Measurements from ENCODE around the gene SBSN. TPM values are rescaled to one million over a fixed set of nuclear protein-coding genes. Genes with fewer than 3 reads are reported as not detected.

SBSN gene
- total RNA-seq, 2 experiments from 2014 or later: not detected

DNA sequence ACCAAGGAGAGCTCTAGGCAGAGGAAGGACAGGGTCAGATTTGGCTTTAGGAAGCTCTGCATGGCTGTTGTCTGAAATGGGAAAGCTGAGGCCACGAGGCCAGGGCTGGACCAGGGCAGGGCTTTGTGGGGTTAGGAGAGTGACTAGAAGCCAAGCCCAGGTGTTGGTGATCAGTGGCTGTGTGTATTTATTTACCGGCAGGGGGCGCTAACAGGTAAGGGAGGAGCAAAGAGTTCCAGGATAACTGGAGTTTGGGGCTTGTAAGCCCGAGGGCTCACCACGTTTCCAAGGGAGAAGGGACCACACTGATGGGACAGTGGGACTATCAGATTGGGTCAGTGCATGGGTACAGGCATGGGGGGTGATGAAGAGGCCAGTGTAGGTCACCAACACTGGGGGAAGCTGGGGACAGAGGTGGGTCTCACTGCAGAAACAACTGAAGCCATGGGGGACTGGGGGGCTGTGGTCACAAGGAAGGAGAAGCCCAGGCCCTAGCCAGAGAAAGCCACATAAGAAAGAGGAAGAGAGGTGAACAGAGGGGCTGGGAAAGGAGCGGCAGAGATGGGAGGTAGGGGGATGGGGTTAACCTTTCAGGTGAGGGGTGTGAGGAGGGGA, 21.2 kb upstream of the SBSN start:
- POLR2A ChIA-PET: no interaction called here
- no peaks in the 10 kb centered on the region for H3K9me2 ChIP-seq (ENCODE audit: insufficient read depth, low read length)
- no peak overlapping the region for H3K4me3 ChIP-seq (ENCODE audit: low read depth, low read length, poor library complexity, severe bottlenecking)
- no peaks in the 10 kb centered on the region for H4K20me1 ChIP-seq (ENCODE audit: insufficient read depth, low read length)
- H3K27ac ChIP-seq (ENCODE audit: low read depth, low read length, poor library complexity, severe bottlenecking): no peak overlapping the region
- no peaks in the 10 kb centered on the region for H3K9me3 ChIP-seq (ENCODE audit: low read length)
- TF ChIP-seq, protein P1, sequence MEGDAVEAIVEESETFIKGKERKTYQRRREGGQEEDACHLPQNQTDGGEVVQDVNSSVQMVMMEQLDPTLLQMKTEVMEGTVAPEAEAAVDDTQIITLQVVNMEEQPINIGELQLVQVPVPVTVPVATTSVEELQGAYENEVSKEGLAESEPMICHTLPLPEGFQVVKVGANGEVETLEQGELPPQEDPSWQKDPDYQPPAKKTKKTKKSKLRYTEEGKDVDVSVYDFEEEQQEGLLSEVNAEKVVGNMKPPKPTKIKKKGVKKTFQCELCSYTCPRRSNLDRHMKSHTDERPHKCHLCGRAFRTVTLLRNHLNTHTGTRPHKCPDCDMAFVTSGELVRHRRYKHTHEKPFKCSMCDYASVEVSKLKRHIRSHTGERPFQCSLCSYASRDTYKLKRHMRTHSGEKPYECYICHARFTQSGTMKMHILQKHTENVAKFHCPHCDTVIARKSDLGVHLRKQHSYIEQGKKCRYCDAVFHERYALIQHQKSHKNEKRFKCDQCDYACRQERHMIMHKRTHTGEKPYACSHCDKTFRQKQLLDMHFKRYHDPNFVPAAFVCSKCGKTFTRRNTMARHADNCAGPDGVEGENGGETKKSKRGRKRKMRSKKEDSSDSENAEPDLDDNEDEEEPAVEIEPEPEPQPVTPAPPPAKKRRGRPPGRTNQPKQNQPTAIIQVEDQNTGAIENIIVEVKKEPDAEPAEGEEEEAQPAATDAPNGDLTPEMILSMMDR (conservative IDR thresholded peaks at IDR 0.05; ENCODE audit: low read length): peak; percentile 90
- TF ChIP-seq EZH2phosphoT487 (IDR thresholded peaks at IDR 0.05; ENCODE audit: borderline replicate concordance, low read depth, low read length): no peak
- intact Hi-C loops (cut with micrococcal nuclease; ENCODE audit: unreplicated experiment): loop anchor here (1.0 to 5.0 kb wide), 3 partner anchors 43 to 143 kb away; partner anchors contain the start of gene COX6B1
- CTCF ChIA-PET (ENCODE audit: unreplicated experiment): no interaction called here
- H3K79me2 ChIP-seq (ENCODE audit: insufficient read depth, low read depth, low read length): peaks cover 13% of the 10 kb centered on the region; the same call in 1 of the 2 replicates
- BruUV-seq (replicated peaks): no TSS peak
- H3K4me2 ChIP-seq (ENCODE audit: low read length): no peak overlapping the region
- peak; percentile 82 for DNase-seq (ENCODE audit: low spot score)
- no peaks in the 10 kb centered on the region; the same call in 1 of the 2 replicates for H3K36me3 ChIP-seq (ENCODE audit: insufficient read depth, low read length)
- no peak overlapping the region for H2AFZ ChIP-seq (ENCODE audit: low read length)
- peaks cover 13% of the 10 kb centered on the region for H3K4me1 ChIP-seq (ENCODE audit: insufficient read depth, low read length, poor library complexity, severe bottlenecking)

DNA sequence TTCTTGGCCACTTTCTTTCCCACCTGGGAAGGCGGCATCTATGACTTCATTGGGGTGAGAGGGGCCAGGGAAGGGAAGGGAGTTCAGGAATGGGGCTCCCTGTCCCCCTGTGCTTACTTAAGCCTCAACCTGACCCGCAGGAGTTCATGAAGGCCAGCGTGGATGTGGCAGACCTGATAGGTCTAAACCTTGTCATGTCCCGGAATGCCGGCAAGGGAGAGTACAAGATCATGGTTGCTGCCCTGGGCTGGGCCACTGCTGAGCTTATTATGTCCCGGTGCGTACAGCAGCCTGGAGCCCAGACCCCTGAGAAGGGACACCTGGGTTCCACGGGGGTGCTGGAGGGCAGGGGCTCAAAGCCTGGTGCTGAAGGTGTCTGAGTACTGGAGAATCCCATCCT, 18.4 kb upstream of the SBSN start:
- no peaks in the 10 kb centered on the region for H3K9me3 ChIP-seq (ENCODE audit: low read length)
- intact Hi-C loops (cut with micrococcal nuclease; ENCODE audit: unreplicated experiment): loop anchor here (2.0 to 5.0 kb wide), 3 partner anchors 101 to 170 kb away; partner anchors contain the start of gene COX6B1
- H3K36me3 ChIP-seq (ENCODE audit: insufficient read depth, low read length): no peaks in the 10 kb centered on the region; the same call in 1 of the 2 replicates
- H3K9me2 ChIP-seq (ENCODE audit: insufficient read depth, low read length): no peaks in the 10 kb centered on the region
- peaks cover 15% of the 10 kb centered on the region for H3K4me1 ChIP-seq (ENCODE audit: insufficient read depth, low read length, poor library complexity, severe bottlenecking)
- no TSS peak for BruUV-seq (replicated peaks)
- no peaks in the 10 kb centered on the region for H4K20me1 ChIP-seq (ENCODE audit: insufficient read depth, low read length)
- TF ChIP-seq EZH2phosphoT487 (IDR thresholded peaks at IDR 0.05; ENCODE audit: borderline replicate concordance, low read depth, low read length): no peak
- TF ChIP-seq, protein P1 (conservative IDR thresholded peaks at IDR 0.05; ENCODE audit: low read length): no peak
- no peak overlapping the region for H3K27ac ChIP-seq (ENCODE audit: low read depth, low read length, poor library complexity, severe bottlenecking)
- POLR2A ChIA-PET: interaction anchor here (1.5 kb wide), 1 partner anchor 99 kb away, joined by 3 read pairs; no protein-coding TSS in a partner anchor
- peaks cover 17% of the 10 kb centered on the region; the same call in 1 of the 2 replicates for H3K79me2 ChIP-seq (ENCODE audit: insufficient read depth, low read depth, low read length)
- no peak for DNase-seq (ENCODE audit: low spot score)
- H2AFZ ChIP-seq (ENCODE audit: low read length): no peak overlapping the region
- peak overlapping the region; percentile 80 for H3K4me3 ChIP-seq (ENCODE audit: low read depth, low read length, poor library complexity, severe bottlenecking)
- H3K4me2 ChIP-seq (ENCODE audit: low read length): peak overlapping the region; percentile 94
- CTCF ChIA-PET (ENCODE audit: unreplicated experiment): interaction anchor here (0.6 kb wide), 1 partner anchor 160 kb away, joined by 3 read pairs; no protein-coding TSS in a partner anchor

GRCh38 chr19:35545855-35546381, 17.8 kb upstream of the SBSN start:
- TF ChIP-seq, protein P1 (conservative IDR thresholded peaks at IDR 0.05; ENCODE audit: low read length): no peak
- no peak for TF ChIP-seq EZH2phosphoT487 (IDR thresholded peaks at IDR 0.05; ENCODE audit: borderline replicate concordance, low read depth, low read length)

More at GRCh38 chr19:35545855-35546381, 17.8 kb upstream of the SBSN start:
- Histone ChIP-seq H3K79me2 (ENCODE audit: insufficient read depth, low read depth, low read length) (peaks cover 17% of the 10 kb centered on the region; the same call in 1 of the 2 replicates), H3K4me2 (ENCODE audit: low read length) (peak overlapping the region; percentile 94), H3K27ac (ENCODE audit: low read depth, low read length, poor library complexity, severe bottlenecking) (peak overlapping the region; percentile 3), H3K9me3 (ENCODE audit: low read length) (no peaks in the 10 kb centered on the region), H4K20me1 (ENCODE audit: insufficient read depth, low read length) (no peaks in the 10 kb centered on the region), H3K4me3 (ENCODE audit: low read depth, low read length, poor library complexity, severe bottlenecking) (peak overlapping the region; percentile 80), H3K4me1 (ENCODE audit: insufficient read depth, low read length, poor library complexity, severe bottlenecking) (peaks cover 21% of the 10 kb centered on the region), H3K9me2 (ENCODE audit: insufficient read depth, low read length) (no peaks in the 10 kb centered on the region), H3K36me3 (ENCODE audit: insufficient read depth, low read length) (no peaks in the 10 kb centered on the region; the same call in 1 of the 2 replicates), H2AFZ (ENCODE audit: low read length) (peak overlapping the region; percentile 73)
- POLR2A ChIA-PET: no interaction called here
- CTCF ChIA-PET (ENCODE audit: unreplicated experiment): no interaction called here
- BruUV-seq (replicated peaks): no TSS peak
- intact Hi-C loops (cut with micrococcal nuclease; ENCODE audit: unreplicated experiment): loop anchor here (1.0 to 5.0 kb wide), 4 partner anchors 66 to 171 kb away; partner anchors contain the start of genes COX6B1 and HAUS5
- peak; percentile 42 for DNase-seq (ENCODE audit: low spot score)
